GM12878 (cell line): ENCODE measurements around the gene RIPOR3. TPM values are rescaled to one million over a fixed set of nuclear protein-coding genes. Genes with fewer than 3 reads are reported as not detected.

Experiments
- ATAC-seq: fragments of 200-7000 bp; cut with Tn5 transposase; 3 replicates; pipeline ENCODE4 v1.9.1; 2020; ENCODE audit warnings: mild to moderate bottlenecking, moderate library complexity
- BruUV-seq: library from RNA; stranded (reverse); fragments of 400-500 nt; replicated peaks from 2 replicates; lab custom pipeline; 2021; lab: Mats Ljungman, UMichigan
- CTCF ChIA-PET: fragments of 300-600 bp; sonication (Branson Sonifier 250); formaldehyde crosslinking; extraction: SDS; loops from one replicate; lab custom pipeline; 2021; ENCODE audit warnings: inconsistent platforms; lab: Yijun Ruan, JAX
- POLR2A ChIA-PET: fragments of 350-600 bp; formaldehyde crosslinking; extraction: SDS; loops from one replicate; lab custom pipeline; 2021; ENCODE audit warnings: inconsistent platforms; lab: Charles Lee
- RAD21 ChIA-PET: fragments of 300-600 bp; sonication (Branson Sonifier 250); formaldehyde crosslinking; loops from one replicate; lab custom pipeline; 2023; ENCODE audit warnings: antibody characterized with exemption; ENCODE audit not compliant: unreplicated experiment; lab: Charles Lee
- SMC1A ChIA-PET: fragments of 300-600 bp; sonication (Branson Sonifier 250); formaldehyde crosslinking; loops from one replicate; lab custom pipeline; 2023; ENCODE audit not compliant: unreplicated experiment, uncharacterized antibody; lab: Charles Lee
- DNase-seq: peaks from one replicate; pipeline ENCODE4 v3.0.0-alpha.2; 2011; ENCODE audit warnings: low read depth, low spot score
- FAIRE-seq: peaks from 3 replicates; lab custom pipeline; 2011; peaks lifted over from hg19 to GRCh38; lab: Jason Lieb, UNC
- H2AFZ ChIP-seq: 2 replicates; pipeline ENCODE4 v1.6.0; 2011; ENCODE audit warnings: low read depth, low read length, control low read depth; ENCODE audit not compliant: control insufficient read depth
- H3K27ac ChIP-seq: 2 replicates; pipeline ENCODE4 v1.5.1; 2011; ENCODE audit warnings: control low read depth; ENCODE audit not compliant: control insufficient read depth, insufficient read depth
- H3K27me3 ChIP-seq, 2 experiments: replicated peaks in 1 of 2; 2 replicates each; pipeline versions ENCODE4 v1.6.0 to v1.6.1; 2011; ENCODE audit warnings: low read length in 1 of 2; ENCODE audit not compliant: control insufficient read depth in 2 of 2, insufficient read depth in 2 of 2
- H3K36me3 ChIP-seq, 2 experiments: 2 replicates each; pipeline ENCODE4 v1.5.1; 2011; ENCODE audit warnings: low read length in 1 of 2; ENCODE audit not compliant: control insufficient read depth in 2 of 2, insufficient read depth in 2 of 2
- H3K4me1 ChIP-seq: 2 replicates; pipeline ENCODE4 v1.6.1; 2011; ENCODE audit warnings: mild to moderate bottlenecking, low read length, moderate library complexity, mixed read lengths; ENCODE audit not compliant: control insufficient read depth, insufficient read depth
- H3K4me2 ChIP-seq: 2 replicates; pipeline ENCODE4 v1.6.0; 2011; ENCODE audit warnings: control low read depth; ENCODE audit not compliant: control insufficient read depth, insufficient read depth
- H3K4me3 ChIP-seq: fragments of 200-600 bp; sonication (generic); 2 replicates; pipeline ENCODE4 v1.5.1; 2016
- H3K79me2 ChIP-seq: 2 replicates; pipeline ENCODE4 v1.6.0; 2011; ENCODE audit warnings: low read length; ENCODE audit not compliant: control insufficient read depth, insufficient read depth
- H3K9ac ChIP-seq: 2 replicates; pipeline ENCODE4 v1.8.0; 2011; ENCODE audit warnings: low read length, control low read depth, mixed read lengths; ENCODE audit not compliant: control insufficient read depth, insufficient read depth
- H3K9me3 ChIP-seq: replicated peaks from 3 replicates; pipeline ENCODE4 v1.5.1; 2011; ENCODE audit warnings: mild to moderate bottlenecking, low read length; ENCODE audit not compliant: control insufficient read depth, insufficient read depth
- H4K20me1 ChIP-seq: 2 replicates; pipeline ENCODE4 v1.6.0; 2011; ENCODE audit not compliant: control insufficient read depth, insufficient read depth
- ASH2L ChIP-seq: fragments of 300-600, 200-600 bp; sonication (generic); IDR thresholded peaks from 2 replicates; pipeline ENCODE4 v1.6.1; 2017; ENCODE audit warnings: low read depth, mild to moderate bottlenecking, borderline replicate concordance
- CBFB ChIP-seq: IDR thresholded peaks from 2 replicates; pipeline ENCODE4 v1.6.1; 2016; ENCODE audit warnings: antibody characterized with exemption, low read depth
- EED ChIP-seq: sonication (generic); IDR thresholded peaks from 2 replicates; pipeline ENCODE4 v1.6.1; 2016; ENCODE audit warnings: antibody characterized with exemption, low read depth
- FOXK2 ChIP-seq: fragments of 450-650 bp; IDR thresholded peaks from 2 replicates; pipeline ENCODE4 v1.6.1; 2017; ENCODE audit warnings: mild to moderate bottlenecking, moderate library complexity
- JUND ChIP-seq: IDR thresholded peaks from 2 replicates; pipeline ENCODE4 v1.6.1; 2012; ENCODE audit warnings: low read depth, mild to moderate bottlenecking, low read length, improper control_type of control experiment, moderate library complexity
- MXI1 ChIP-seq: fragments of 150-350 bp; IDR thresholded peaks from 2 replicates; pipeline ENCODE4 v1.6.1; 2011; ENCODE audit warnings: low read depth, mild to moderate bottlenecking, inconsistent platforms, low read length, improper control_type of control experiment
- MYC ChIP-seq: IDR thresholded peaks from 2 replicates; pipeline ENCODE4 v1.6.1; 2011; ENCODE audit warnings: mild to moderate bottlenecking, low read length, moderate library complexity, inconsistent platforms; ENCODE audit not compliant: insufficient read depth, insufficient replicate concordance, insufficient read length, severe bottlenecking
- PAX5 ChIP-seq: IDR thresholded peaks from 2 replicates; pipeline ENCODE4 v1.6.1; 2011; ENCODE audit warnings: low read depth, low read length, borderline replicate concordance
- RELA ChIP-seq: fragments of 450-650 bp; IDR thresholded peaks from 2 replicates; pipeline ENCODE4 v1.8.0; 2014; ENCODE audit warnings: borderline replicate concordance; ENCODE audit not compliant: partially characterized antibody
- SREBF1 ChIP-seq: IDR thresholded peaks from 2 replicates; pipeline ENCODE4 v1.6.1; 2012; ENCODE audit warnings: mild to moderate bottlenecking, low read length
- SRF ChIP-seq, 2 experiments: IDR thresholded peaks; 2 replicates each; pipeline ENCODE4 v1.6.1; 2011; ENCODE audit warnings: low read depth in 2 of 2, low read length in 2 of 2, mild to moderate bottlenecking in 1 of 2, moderate library complexity in 1 of 2
- TAF1 ChIP-seq: IDR thresholded peaks from 2 replicates; pipeline ENCODE4 v1.6.1; 2011; ENCODE audit warnings: mild to moderate bottlenecking, low read depth, low read length, borderline replicate concordance
- ZNF622 ChIP-seq: fragments of 450-650 bp; IDR thresholded peaks from 2 replicates; pipeline ENCODE4 v1.6.1; 2017; ENCODE audit warnings: mild to moderate bottlenecking, inconsistent platforms
- WGBS: methylation state at CpG from one replicate; pipeline ENCODE4 v1.1.6; 2016; ENCODE audit warnings: low lambda C conversion rate; ENCODE audit not compliant: insufficient replicate concordance, insufficient coverage; ENCODE audit errors: missing lambda C conversion rate; 5-methylcytosine and 5-hydroxymethylcytosine counted together
- in situ Hi-C: fragments of 300-500 bp; cut with MboI; formaldehyde crosslinking; loops from 9 replicates; pipeline ENCODE4 v1.14.3; 2018; ENCODE audit warnings: mixed read lengths
- intact Hi-C: fragments of 100-400 bp; cut with micrococcal nuclease; formaldehyde crosslinking; loops from one replicate; pipeline ENCODE4 v1.14.2; 2022; ENCODE audit not compliant: unreplicated experiment
- polyA plus RNA-seq, 11 experiments: library from polyadenylated mRNA; depleted of rRNA in 4 of 11; unstranded in 6 of 11; stranded (reverse) in 5 of 11; fragments of >200 nt; fragmentation: Nextera tagmentation in 4 of 11; fragmentation: Illumina TruSeq in 1 of 11; extraction: Ambion mirVana in 4 of 11; extraction: Trizol in 1 of 11; gene quantifications; 1 replicate in 1 of 11; 2 replicates in 10 of 11; pipeline versions ENCODE4 v1.2.1 to v1.2.3, GENCODE V29; 2011 to 2016; ENCODE audit warnings: inconsistent platforms in 2 of 11, missing spikeins in 2 of 11, low read depth in 1 of 11
- total RNA-seq, 4 experiments: library from RNA; depleted of rRNA in 3 of 4; stranded (reverse); fragments of >200 nt in 3 of 4; fragmentation: Illumina TruSeq in 1 of 4; extraction: Trizol in 1 of 4; gene quantifications; 2 replicates each; pipeline versions ENCODE4 v1.2.1 to v1.2.3, GENCODE V29; 2013 to 2021
- TF ChIP-seq, protein P1 (sequence below): fragments of 450-650 bp; IDR thresholded peaks from 2 replicates; pipeline ENCODE4 v1.6.1; 2017; ENCODE audit warnings: antibody characterized with exemption, mild to moderate bottlenecking, moderate library complexity

The RIPOR3 gene
- total and polyA plus RNA-seq, 10 of the 15 experiments (the other 5 are each of a cell fraction or from before 2014, with no cell fraction given), result 0.04 to 0.55 (median 0.12) TPM; not detected in 6

- in situ Hi-C loops, result no loop called here
- Histone ChIP-seq H3K79me2 (no peaks in the 10 kb centered on the region), H2AFZ (no peak overlapping the region), H3K9me3 (no peaks in the 10 kb centered on the region), H3K4me3 (no peak overlapping the region), H3K27me3 (no peaks in the 10 kb centered on the region), H3K4me2 (no peak overlapping the region), H3K36me3 (no peaks in the 10 kb centered on the region), H3K9ac (no peak overlapping the region), H3K27ac (no peak overlapping the region), H4K20me1 (no peaks in the 10 kb centered on the region), H3K4me1 (no peaks in the 10 kb centered on the region; the same call in 1 of the 2 replicates)
- TF ChIP-seq ASH2L, result no peak
- no peak for TF ChIP-seq SRF (IDR thresholded peaks at IDR 0.05; ENCODE audit: low read depth in 2 of 2, low read length in 2 of 2)
- TF ChIP-seq CBFB, result no peak
- no peak for TF ChIP-seq ZNF622
- no peak for TF ChIP-seq RELA
- TF ChIP-seq JUND, result no peak
- no peak for TF ChIP-seq FOXK2
- no peak for TF ChIP-seq MXI1
- no peak for TF ChIP-seq SREBF1
- TF ChIP-seq MYC, result no peak
- TF ChIP-seq PAX5, result no peak
- no peak for TF ChIP-seq EED
- TF ChIP-seq, protein P1, sequence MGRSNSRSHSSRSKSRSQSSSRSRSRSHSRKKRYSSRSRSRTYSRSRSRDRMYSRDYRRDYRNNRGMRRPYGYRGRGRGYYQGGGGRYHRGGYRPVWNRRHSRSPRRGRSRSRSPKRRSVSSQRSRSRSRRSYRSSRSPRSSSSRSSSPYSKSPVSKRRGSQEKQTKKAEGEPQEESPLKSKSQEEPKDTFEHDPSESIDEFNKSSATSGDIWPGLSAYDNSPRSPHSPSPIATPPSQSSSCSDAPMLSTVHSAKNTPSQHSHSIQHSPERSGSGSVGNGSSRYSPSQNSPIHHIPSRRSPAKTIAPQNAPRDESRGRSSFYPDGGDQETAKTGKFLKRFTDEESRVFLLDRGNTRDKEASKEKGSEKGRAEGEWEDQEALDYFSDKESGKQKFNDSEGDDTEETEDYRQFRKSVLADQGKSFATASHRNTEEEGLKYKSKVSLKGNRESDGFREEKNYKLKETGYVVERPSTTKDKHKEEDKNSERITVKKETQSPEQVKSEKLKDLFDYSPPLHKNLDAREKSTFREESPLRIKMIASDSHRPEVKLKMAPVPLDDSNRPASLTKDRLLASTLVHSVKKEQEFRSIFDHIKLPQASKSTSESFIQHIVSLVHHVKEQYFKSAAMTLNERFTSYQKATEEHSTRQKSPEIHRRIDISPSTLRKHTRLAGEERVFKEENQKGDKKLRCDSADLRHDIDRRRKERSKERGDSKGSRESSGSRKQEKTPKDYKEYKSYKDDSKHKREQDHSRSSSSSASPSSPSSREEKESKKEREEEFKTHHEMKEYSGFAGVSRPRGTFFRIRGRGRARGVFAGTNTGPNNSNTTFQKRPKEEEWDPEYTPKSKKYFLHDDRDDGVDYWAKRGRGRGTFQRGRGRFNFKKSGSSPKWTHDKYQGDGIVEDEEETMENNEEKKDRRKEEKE, result no peak
- no peak for TF ChIP-seq TAF1
- BruUV-seq, result no TSS peak
- intact Hi-C loops, result no loop called here
- 51% methylated on average over 15 of the region's 15 CpGs for WGBS
- ChIA-PET RAD21 (no interaction called here), SMC1A (no interaction called here), CTCF (no interaction called here), POLR2A (no interaction called here)
- FAIRE-seq (no peak), DNase-seq (no peak), ATAC-seq (no peak)
Measured at GRCh38 chr20:50613438-50614169, 77.7 kb downstream of the RIPOR3 start.
